ENCODE results near the gene EXOC6.

The EXOC6 gene

GRCh38 chr10:93081318-93081717 is 233.0 kb downstream of the EXOC6 start:
- peaks cover 2% of the 10 kb centered on the region; the same call in 1 of the 2 replicates for H3K27me3 ChIP-seq (replicated peaks; ENCODE audit: control insufficient read depth, insufficient read depth, low read length)
- H3K36me3 ChIP-seq (ENCODE audit: control insufficient read depth, insufficient read depth, low read length), result no peaks in the 10 kb centered on the region
- no peak for TF ChIP-seq CTCF (IDR thresholded peaks at IDR 0.05; ENCODE audit: insufficient read depth, low read length, poor library complexity, severe bottlenecking)
- H3K4me3 ChIP-seq (replicated peaks; ENCODE audit: low read depth, low read length), result no peak overlapping the region
- DNase-seq (ENCODE audit: extremely low read depth, insufficient read length), result no peak

- Histone ChIP-seq H3K27me3 (replicated peaks; ENCODE audit: control insufficient read depth, insufficient read depth, low read length) (peaks cover 2% of the 10 kb centered on the region; the same call in 1 of the 2 replicates), H3K36me3 (ENCODE audit: control insufficient read depth, insufficient read depth, low read length) (no peaks in the 10 kb centered on the region), H3K4me3 (replicated peaks; ENCODE audit: low read depth, low read length) (no peak overlapping the region)
- DNase-seq (ENCODE audit: extremely low read depth, insufficient read length), result no peak
- TF ChIP-seq CTCF (IDR thresholded peaks at IDR 0.05; ENCODE audit: insufficient read depth, low read length, poor library complexity, severe bottlenecking), result no peak
Measured at GRCh38 chr10:93081834-93082233, 233.5 kb downstream of the EXOC6 start.

GRCh38 chr10:93083743-93084539 is 235.6 kb downstream of the EXOC6 start:
- no peaks in the 10 kb centered on the region for H3K36me3 ChIP-seq (ENCODE audit: control insufficient read depth, insufficient read depth, low read length)
- TF ChIP-seq CTCF (IDR thresholded peaks at IDR 0.05; ENCODE audit: insufficient read depth, low read length, poor library complexity, severe bottlenecking), result no peak
- DNase-seq (ENCODE audit: extremely low read depth, insufficient read length), result no peak
- H3K4me3 ChIP-seq (replicated peaks; ENCODE audit: low read depth, low read length), result no peak overlapping the region
- peaks cover 2% of the 10 kb centered on the region; the same call in 1 of the 2 replicates for H3K27me3 ChIP-seq (replicated peaks; ENCODE audit: control insufficient read depth, insufficient read depth, low read length)

GRCh38 chr10:93085272-93085859 is 237.0 kb downstream of the EXOC6 start:
- H3K27me3 ChIP-seq (replicated peaks; ENCODE audit: control insufficient read depth, insufficient read depth, low read length), result no peaks in the 10 kb centered on the region; the same call in none of the 2 replicates
- TF ChIP-seq CTCF (IDR thresholded peaks at IDR 0.05; ENCODE audit: insufficient read depth, low read length, poor library complexity, severe bottlenecking), result no peak
- no peak overlapping the region for H3K4me3 ChIP-seq (replicated peaks; ENCODE audit: low read depth, low read length)
- no peaks in the 10 kb centered on the region for H3K36me3 ChIP-seq (ENCODE audit: control insufficient read depth, insufficient read depth, low read length)
- no peak for DNase-seq (ENCODE audit: extremely low read depth, insufficient read length)

GRCh38 chr10:93086289-93086688 is 238.0 kb downstream of the EXOC6 start:
- Histone ChIP-seq H3K4me3 (replicated peaks; ENCODE audit: low read depth, low read length) (no peak overlapping the region), H3K27me3 (replicated peaks; ENCODE audit: control insufficient read depth, insufficient read depth, low read length) (no peaks in the 10 kb centered on the region; the same call in none of the 2 replicates), H3K36me3 (ENCODE audit: control insufficient read depth, insufficient read depth, low read length) (no peaks in the 10 kb centered on the region)
- DNase-seq (ENCODE audit: extremely low read depth, insufficient read length), result no peak
- no peak for TF ChIP-seq CTCF (IDR thresholded peaks at IDR 0.05; ENCODE audit: insufficient read depth, low read length, poor library complexity, severe bottlenecking)

Data from GM06990 (cell line).